Heart left ventricle (tissue), 16 donors: ENCODE data around the gene BCL2. TPM values are rescaled to one million over a fixed set of nuclear protein-coding genes. Genes with fewer than 3 reads are reported as not detected.

Experiments
- ATAC-seq, 4 donors: fragments of 200-7000 bp; cut with Tn5 transposase; one replicate each; pipeline ENCODE4 v1.9.1; 2020 to 2022; ENCODE audit warnings: moderate library complexity in 4 of 4, mild to moderate bottlenecking in 3 of 4, moderate number of reproducible peaks in 1 of 4
- DNase-seq, 5 donors: peaks; one replicate each; pipeline ENCODE4 v3.0.0-alpha.2; 2020
- H3K27ac ChIP-seq, 12 donors: fragments of 200-600 bp; sonication (generic) in 4 of 12; one replicate each; pipeline versions ENCODE4 v1.5.0 to v1.8.0; 2016 to 2022; ENCODE audit warnings: mild to moderate bottlenecking in 2 of 12
- H3K27me3 ChIP-seq, 9 donors: fragments of 200-600 bp; sonication (generic) in 2 of 9; one replicate each; pipeline versions ENCODE4 v1.5.1 to v1.8.0; 2016 to 2022; ENCODE audit warnings: mild to moderate bottlenecking in 3 of 9
- H3K36me3 ChIP-seq, 9 donors: fragments of 200-600 bp; sonication (generic) in 2 of 9; one replicate each; pipeline versions ENCODE4 v1.5.0 to v1.8.0; 2018 to 2022; ENCODE audit warnings: mild to moderate bottlenecking in 2 of 9
- H3K4me1 ChIP-seq, 12 donors: fragments of 200-600 bp; sonication (generic) in 4 of 12; one replicate each; pipeline versions ENCODE4 v1.5.0 to v1.8.0; 2016 to 2022; ENCODE audit warnings: mild to moderate bottlenecking in 3 of 12
- H3K4me3 ChIP-seq, 12 donors: fragments of 200-600 bp; sonication (generic) in 4 of 12; one replicate each; pipeline versions ENCODE4 v1.5.0 to v1.8.0; 2017 to 2022; ENCODE audit warnings: mild to moderate bottlenecking in 9 of 12, moderate library complexity in 4 of 12
- H3K9me3 ChIP-seq, 12 donors: fragments of 200-600 bp; sonication (generic) in 4 of 12; one replicate each; pipeline versions ENCODE4 v1.5.0 to v1.8.0; 2016 to 2022; ENCODE audit warnings: mild to moderate bottlenecking in 1 of 12
- CTCF ChIP-seq, 12 donors: fragments of 200-600 bp; sonication (generic) in 4 of 12; IDR thresholded peaks; one replicate each; pipeline versions ENCODE4 v1.5.0 to v1.8.0; 2018 to 2022; ENCODE audit warnings: antibody characterized with exemption in 12 of 12, mild to moderate bottlenecking in 5 of 12
- POLR2A ChIP-seq, 2 donors: fragments of 450-650 bp; IDR thresholded peaks; one replicate each; pipeline ENCODE4 v1.6.1; 2017; ENCODE audit warnings: antibody characterized with exemption in 2 of 2, mild to moderate bottlenecking in 2 of 2, moderate library complexity in 2 of 2
- WGBS, 4 donors: extraction: QIAGEN DNeasy Blood & Tissue Kit in 2 of 4; methylation state at CpG; one replicate each; pipeline versions ENCODE4 v1.1.5 to v1.1.7; 2013 to 2018; 5-methylcytosine and 5-hydroxymethylcytosine counted together
- intact Hi-C, 10 donors: fragments of 100-400 bp; cut with DNase I; formaldehyde crosslinking; loops; one replicate each; pipeline versions ENCODE4 v1.11.1 to v1.14.2; 2022
- polyA plus RNA-seq, 2 donors: library from polyadenylated mRNA; stranded (reverse); fragments of 200-250 nt; gene quantifications; one replicate each; pipeline ENCODE4 v1.2.3, GENCODE V29; 2013
- total RNA-seq, 9 donors: library from RNA; depleted of rRNA in 2 of 9; stranded (reverse); fragments of >200 nt in 2 of 9; fragmentation: NEBNext Ultra II Directional in 3 of 9; extraction: Animal tissue kit (Norgen Biotek cat#: 25700) in 3 of 9; gene quantifications; one replicate each; pipeline versions ENCODE4 v1.1.0 to v1.2.4, GENCODE V29; 2016 to 2023
- donor health status: ischemic (EF 13 %, LVEDD 7.1; RV severe dilation, severe dysfunction).
- donor health status: healthy with polysubstance abuse.
- donor health status: DM: no; HTN: yes; CAD: no.
- donor health status: DM: no; HTN: no; CAD: no.
- donor health status: ischemic (EF 25% LVEDD 6.9; RV normal size, moderate dysfunction).
- donor health status: ischemic (EF 25% LVEDD 5.7; RV mildly dilated, moderate dysfunction).
- donor health status: healthy.
- donor health status: DM: yes; HTN: yes; CAD: no.
- donor health status: ischemic (EF 35%, LVEDD 5.7; RV mildly dilated, moderate dysfunction).
- donor health status: nonischemic (EF 11% LVEDD 7.7; RV severe dilation, severe dysfunction).
- donor health status: DM: yes; HTN: yes; CAD: no.
- donor health status: PGD.
- donor health status: ischemic (EF 29% LVEDD 5.4; RV normal size, mild dysfunction).
- donor health status: nonischemic (EF 23%, LVEDD 6.1; RV moderate dilation, normal function).

Gene BCL2
- total and polyA plus RNA-seq, 11 donors, result 2.9 to 24.2 (median 8.9) TPM

GRCh38 chr18:63284173-63284799 lies 35.3 kb downstream of the BCL2 start:
- H3K9me3 ChIP-seq, result no peaks in the 10 kb centered on the region
- TF ChIP-seq POLR2A (IDR thresholded peaks at IDR 0.05) (no peak), CTCF (IDR thresholded peaks at IDR 0.05) (no peak)
- no peak for ATAC-seq
- peaks cover 0 to 6% (median 0%) of the 10 kb centered on the region in 9 donors for H3K36me3 ChIP-seq
- H3K27ac ChIP-seq, result peak overlapping the region in 1 of 12 donors; percentile 69
- intact Hi-C loops, result no loop called here
- no peak for DNase-seq
- no peaks in the 10 kb centered on the region for H3K27me3 ChIP-seq
- H3K4me3 ChIP-seq, result no peak overlapping the region
- WGBS, 4 donors, result 96 to 100% (median 97%) methylated on average over 5 of the region's 5 CpGs
- peaks cover 0 to 32% (median 0%) of the 10 kb centered on the region in 12 donors for H3K4me1 ChIP-seq

- Histone ChIP-seq H3K27me3 (no peaks in the 10 kb centered on the region), H3K4me1 (peaks cover 0 to 29% (median 0%) of the 10 kb centered on the region in 12 donors), H3K36me3 (peaks cover 0 to 6% (median 0%) of the 10 kb centered on the region in 9 donors), H3K4me3 (no peak overlapping the region), H3K9me3 (no peaks in the 10 kb centered on the region), H3K27ac (peak overlapping the region in 1 of 12 donors; percentile 69)
- DNase-seq (no peak), ATAC-seq (no peak)
- WGBS, 4 donors, result 88 to 94% (median 89%) methylated on average over 16 of the region's 16 CpGs
- intact Hi-C loops, result no loop called here
- TF ChIP-seq CTCF (IDR thresholded peaks at IDR 0.05) (no peak), POLR2A (IDR thresholded peaks at IDR 0.05) (no peak)
Observed at GRCh38 chr18:63283305-63284094, 36.1 kb downstream of the BCL2 start.

GRCh38 chr18:63282793-63283192 lies 36.8 kb downstream of the BCL2 start:
- no peak for TF ChIP-seq CTCF (IDR thresholded peaks at IDR 0.05)
- TF ChIP-seq POLR2A (IDR thresholded peaks at IDR 0.05), result no peak
- peaks cover 0 to 29% (median 2%) of the 10 kb centered on the region in 12 donors for H3K4me1 ChIP-seq
- peaks cover 0 to 6% (median 0%) of the 10 kb centered on the region in 9 donors for H3K36me3 ChIP-seq
- no peak overlapping the region for H3K4me3 ChIP-seq
- DNase-seq (no peak), ATAC-seq (no peak)
- H3K9me3 ChIP-seq, result no peaks in the 10 kb centered on the region
- H3K27ac ChIP-seq, result peak overlapping the region in 1 of 12 donors; percentile 69
- H3K27me3 ChIP-seq, result no peaks in the 10 kb centered on the region
- intact Hi-C loops, result no loop called here

- Histone ChIP-seq H3K27me3 (no peaks in the 10 kb centered on the region), H3K27ac (no peak overlapping the region), H3K9me3 (no peaks in the 10 kb centered on the region), H3K36me3 (no peaks in the 10 kb centered on the region), H3K4me3 (no peak overlapping the region), H3K4me1 (peaks cover 0 to 28% (median 11%) of the 10 kb centered on the region in 12 donors)
- 91 to 93% (median 92%) methylated on average over 13 of the region's 13 CpGs for WGBS, 4 donors
- no peak for DNase-seq
- intact Hi-C loops, result no loop called here
- no peak for ATAC-seq
- no peak for TF ChIP-seq POLR2A (IDR thresholded peaks at IDR 0.05)
- TF ChIP-seq CTCF (IDR thresholded peaks at IDR 0.05), result no peak
Observed at GRCh38 chr18:63273222-63273927, 46.2 kb downstream of the BCL2 start.
